ENCODE measurements around the gene ZNF74.

DNA sequence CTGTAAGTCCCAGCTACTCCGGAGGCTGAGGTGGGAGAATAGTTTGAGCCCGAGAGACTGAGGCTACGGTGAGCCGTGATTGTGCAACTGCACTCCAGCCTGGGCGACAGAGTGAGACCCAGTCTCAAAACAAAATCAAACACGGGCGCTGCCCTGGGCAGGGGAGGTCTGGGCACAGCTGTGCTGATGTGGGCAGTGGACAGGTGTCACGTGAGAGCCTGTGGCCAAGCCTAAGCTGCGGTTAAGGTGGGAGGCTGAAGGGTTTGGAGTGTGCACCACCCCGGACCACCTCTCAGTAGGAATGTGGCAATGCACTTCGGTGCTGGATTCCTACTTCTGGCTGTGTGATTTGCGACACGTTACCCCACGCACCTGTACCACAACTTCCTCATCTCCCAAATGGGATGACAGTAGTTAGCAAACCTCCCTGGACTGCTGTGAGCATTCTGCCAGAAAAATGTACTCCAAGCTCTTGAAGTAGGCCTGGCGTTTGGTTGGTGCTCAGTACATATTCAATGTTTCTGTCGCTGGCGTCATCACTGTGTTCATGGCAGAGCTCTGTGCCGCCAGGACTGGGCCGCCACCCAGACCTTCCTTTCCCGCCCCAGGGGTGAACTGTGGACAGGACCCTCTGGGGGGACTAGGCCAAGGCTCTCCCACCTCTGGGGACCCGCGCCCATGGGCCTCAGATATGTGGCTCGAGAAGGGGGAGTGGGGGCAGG is 807 bp upstream of the ZNF74 start:
- TF ChIP-seq POLR2AphosphoS5 (IDR thresholded peaks at IDR 0.05; ENCODE audit: low read depth, low read length), result no peak
- no peak for TF ChIP-seq POLR2A (IDR thresholded peaks at IDR 0.05; ENCODE audit: low read depth, low read length)
- no peak for TF ChIP-seq TAF1 (IDR thresholded peaks at IDR 0.05; ENCODE audit: borderline replicate concordance, low read depth, low read length)

Data from GM12892 (cell line).